Fibroblast of pulmonary artery (primary cell): ENCODE data around the gene PPRC1.

Experiments
- DNase-seq: peaks from one replicate; pipeline ENCODE4 v3.0.0-alpha.2; 2010; ENCODE audit warnings: low read depth
- H3K4me3 ChIP-seq: replicated peaks from 2 replicates; pipeline ENCODE4 v1.5.1; 2011; ENCODE audit warnings: low read depth, mild to moderate bottlenecking, control low read depth, low read length, moderate library complexity
- CTCF ChIP-seq: IDR thresholded peaks from 2 replicates; pipeline ENCODE4 v1.5.1; 2011; ENCODE audit warnings: mild to moderate bottlenecking, control low read depth, low read length, inconsistent platforms; ENCODE audit errors: missing control alignments

PPRC1 gene

DNA sequence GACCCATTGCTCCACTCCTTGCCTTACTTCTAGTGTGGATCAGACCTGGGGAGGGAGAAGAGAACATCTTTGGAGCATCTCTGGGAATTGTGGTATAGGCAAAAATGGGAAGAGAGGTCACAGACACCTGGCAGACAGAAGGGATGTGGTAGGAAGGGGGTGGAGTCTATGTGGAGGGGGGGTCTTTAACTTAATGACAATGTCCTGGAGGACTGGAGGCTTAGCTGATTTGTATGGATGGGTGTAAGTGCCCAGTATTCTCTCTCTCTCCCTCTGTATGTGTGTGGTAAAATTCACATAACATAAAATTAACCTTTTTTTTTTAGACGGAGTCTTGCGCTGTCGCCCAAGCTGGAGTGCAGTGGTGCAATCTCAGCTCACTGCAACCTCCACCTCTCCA, 9.6 kb upstream of the PPRC1 start:
- H3K4me3 ChIP-seq = no peak overlapping the region
- TF ChIP-seq CTCF = no peak
- DNase-seq = no peak

GRCh38 chr10:102131286-102132170, 1.3 kb upstream of the PPRC1 start:
- no peak for TF ChIP-seq CTCF
- H3K4me3 ChIP-seq = no peak overlapping the region
- DNase-seq = peak; percentile 23

DNA sequence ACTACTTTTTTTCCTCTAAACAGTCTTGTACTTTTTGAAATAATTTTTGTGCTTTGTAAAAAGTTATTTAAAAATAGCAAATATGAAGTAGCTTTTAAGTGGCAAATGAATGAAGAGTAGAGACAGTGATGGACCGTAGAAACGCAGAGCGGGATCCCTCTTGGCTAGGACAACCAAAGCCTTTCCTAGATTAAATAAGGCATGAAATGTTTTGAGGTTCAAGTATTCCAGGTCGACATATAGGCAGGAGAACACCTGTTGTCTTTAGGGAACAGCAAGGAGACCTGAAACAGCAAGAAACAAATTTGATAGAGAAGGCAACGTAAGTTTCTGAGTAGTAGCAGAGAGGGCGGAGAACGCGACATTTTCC, 662 bp upstream of the PPRC1 start:
- DNase-seq = no peak
- no peak for TF ChIP-seq CTCF
- peak overlapping the region; percentile 96 for H3K4me3 ChIP-seq

DNA sequence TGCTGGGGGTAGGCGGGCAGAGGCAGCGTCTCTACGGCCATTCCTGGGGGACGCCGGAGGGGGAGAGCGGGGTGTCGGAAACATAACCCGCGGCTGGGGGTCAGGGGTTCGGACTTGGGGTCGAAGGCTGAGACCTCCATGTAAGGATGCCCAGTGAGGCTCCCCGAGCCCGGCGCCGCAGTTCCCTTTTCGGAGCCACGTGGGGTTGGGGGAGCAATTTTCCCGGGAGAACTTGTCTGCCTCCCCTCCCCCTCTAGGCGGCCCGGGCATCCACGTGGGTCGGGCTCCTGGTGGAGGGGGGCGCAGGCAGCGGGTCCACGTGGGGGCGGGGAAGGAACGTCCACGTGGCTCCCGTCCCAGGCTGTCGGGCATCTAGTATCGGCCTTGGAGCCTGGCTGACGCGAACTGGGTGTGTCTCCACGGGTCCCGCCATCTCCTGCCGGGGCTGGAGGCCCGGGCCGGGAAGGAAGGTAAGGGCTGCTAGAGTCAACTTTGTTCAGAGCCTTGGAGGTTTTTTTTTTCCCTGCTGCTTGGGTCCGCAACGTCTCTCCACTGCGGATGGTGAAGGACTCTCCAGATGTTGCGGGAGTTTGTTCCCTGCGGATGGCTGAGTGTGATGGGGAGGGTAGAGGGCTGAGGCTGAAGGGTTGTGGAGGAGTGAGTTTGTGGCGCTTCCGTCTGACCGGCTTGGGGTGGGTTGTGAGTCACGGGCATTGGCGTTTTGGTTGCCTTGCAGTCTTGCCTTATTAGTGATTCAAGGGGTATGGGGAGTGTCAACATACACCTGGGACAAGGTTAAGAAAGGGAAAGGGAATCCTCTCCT, 744 bp downstream of the PPRC1 start:
- peak overlapping the region; percentile 96 for H3K4me3 ChIP-seq
- TF ChIP-seq CTCF = no peak
- peak; percentile 73 for DNase-seq

DNA sequence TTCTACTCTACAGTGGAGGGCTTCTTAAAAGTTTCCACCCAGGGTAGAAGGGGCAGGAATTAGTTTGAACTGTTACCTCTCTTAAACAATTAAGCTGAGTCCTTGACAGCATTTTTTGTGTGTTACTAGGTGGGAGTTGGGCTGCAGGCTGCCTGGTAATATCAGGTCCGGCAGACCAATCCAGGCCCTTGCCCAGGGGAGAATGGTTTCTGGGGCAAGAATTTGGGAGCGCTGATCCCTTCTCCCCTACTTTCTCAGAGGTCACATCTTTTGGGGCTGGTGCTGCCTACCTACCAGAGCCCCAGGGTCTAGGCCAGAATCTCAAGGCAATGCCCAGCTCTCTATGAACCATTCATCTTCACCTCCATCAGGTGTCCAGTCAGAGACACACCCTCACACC, 1.6 kb downstream of the PPRC1 start:
- no peak for DNase-seq
- H3K4me3 ChIP-seq = peak overlapping the region; percentile 96
- no peak for TF ChIP-seq CTCF

- no peak for TF ChIP-seq CTCF
- DNase-seq = no peak
- H3K4me3 ChIP-seq = no peak overlapping the region
Observed at GRCh38 chr10:102135956-102136526, 3.2 kb downstream of the PPRC1 start.
